Heart right ventricle (tissue), 16 donors: Measurements from ENCODE around the gene HES5. TPM values are rescaled to one million over a fixed set of nuclear protein-coding genes. Genes with fewer than 3 reads are reported as not detected.
"Not testable (repeated sequence)": the region's sequence is repeated elsewhere in the genome, so short reads cannot be mapped to it uniquely, and the experiment has no call there.

Source experiments
- ATAC-seq, 8 donors: fragments of 200-7000 bp; cut with Tn5 transposase; one replicate each; pipeline ENCODE4 v1.9.1; 2020; ENCODE audit warnings: mild to moderate bottlenecking in 8 of 8, moderate library complexity in 8 of 8, moderate number of reproducible peaks in 1 of 8
- DNase-seq, 2 donors: peaks; one replicate each; pipeline ENCODE4 v3.0.0-alpha.2; 2020
- H3K27ac ChIP-seq, 10 donors: fragments of 200-600 bp; sonication (generic) in 2 of 10; one replicate each; pipeline versions ENCODE4 v1.5.0 to v1.8.0; 2020 to 2022; ENCODE audit warnings: mild to moderate bottlenecking in 3 of 10
- H3K27me3 ChIP-seq, 7 donors: fragments of 200-600 bp; one replicate each; pipeline ENCODE4 v1.8.0; 2021 to 2022; ENCODE audit warnings: mild to moderate bottlenecking in 2 of 7
- H3K36me3 ChIP-seq, 9 donors: fragments of 200-600 bp; sonication (generic) in 1 of 9; one replicate each; pipeline versions ENCODE4 v1.5.0 to v1.8.0; 2020 to 2022; ENCODE audit warnings: mild to moderate bottlenecking in 2 of 9
- H3K4me1 ChIP-seq, 9 donors: fragments of 200-600 bp; sonication (generic) in 1 of 9; one replicate each; pipeline versions ENCODE4 v1.5.0 to v1.8.0; 2020 to 2022; ENCODE audit warnings: mild to moderate bottlenecking in 4 of 9
- H3K4me3 ChIP-seq, 10 donors: fragments of 200-600 bp; sonication (generic) in 2 of 10; one replicate each; pipeline versions ENCODE4 v1.5.0 to v1.8.0; 2020 to 2022; ENCODE audit warnings: mild to moderate bottlenecking in 7 of 10, moderate library complexity in 2 of 10
- H3K9me3 ChIP-seq, 11 donors: fragments of 200-600 bp in 10 of 11; sonication (generic) in 2 of 11; one replicate each; pipeline versions ENCODE4 v1.5.0 to v1.8.0; 2013 to 2022; ENCODE audit warnings: mild to moderate bottlenecking in 2 of 11, control low read depth in 1 of 11, moderate library complexity in 1 of 11
- CTCF ChIP-seq, 9 donors: fragments of 200-600 bp; sonication (generic) in 2 of 9; IDR thresholded peaks; one replicate each; pipeline versions ENCODE4 v1.5.0 to v1.8.0; 2021 to 2022; ENCODE audit warnings: antibody characterized with exemption in 9 of 9, mild to moderate bottlenecking in 5 of 9, moderate library complexity in 1 of 9
- WGBS, 2 donors: extraction: QIAGEN DNeasy Blood & Tissue Kit; methylation state at CpG; one replicate each; pipeline ENCODE4 v1.1.7; 2013; ENCODE audit warnings: inconsistent platforms in 1 of 2; 5-methylcytosine and 5-hydroxymethylcytosine counted together
- intact Hi-C, 10 donors: fragments of 100-400 bp; cut with DNase I; formaldehyde crosslinking; loops; one replicate each; pipeline versions ENCODE4 v1.11.1 to v1.14.2; 2022
- long read RNA-seq, 3 donors: library from polyadenylated mRNA; unstranded; transcript quantifications; one replicate each; pipeline ENCODE4 v2.0.0, GENCODE V29; 2020 to 2021
- polyA plus RNA-seq, 2 donors: library from polyadenylated mRNA; stranded (reverse); fragments of 200-250 nt; gene quantifications; one replicate each; pipeline ENCODE4 v1.2.3, GENCODE V29; 2013
- total RNA-seq, 10 donors: library from RNA; stranded (reverse); fragmentation: NEBNext Ultra II Directional in 3 of 10; extraction: Animal tissue kit (Norgen Biotek cat#: 25700) in 3 of 10; gene quantifications; one replicate each; pipeline versions ENCODE4 v1.2.1 to v1.2.4, GENCODE V29; 2021 to 2023
- donor health status: Arrhythmogenic right ventricular cardiomyopathy.
- donor health status: ischemic (EF 13 %, LVEDD 7.1; RV severe dilation, severe dysfunction).
- donor health status: healthy with polysubstance abuse.
- donor health status: DM: no; HTN: yes; CAD: no.
- donor health status: DM: no; HTN: no; CAD: no.
- donor health status: ischemic (EF 25% LVEDD 6.9; RV normal size, moderate dysfunction).
- donor health status: ischemic (EF 25% LVEDD 5.7; RV mildly dilated, moderate dysfunction).
- donor health status: healthy.
- donor health status: DM: yes; HTN: yes; CAD: no.
- donor health status: Ischemic cardiomyopathy.
- donor health status: ischemic (EF 35%, LVEDD 5.7; RV mildly dilated, moderate dysfunction).
- donor health status: nonischemic (EF 11% LVEDD 7.7; RV severe dilation, severe dysfunction).
- donor health status: DM: yes; HTN: yes; CAD: no.
- donor health status: PGD.
- donor health status: ischemic (EF 29% LVEDD 5.4; RV normal size, mild dysfunction).
- donor health status: nonischemic (EF 23%, LVEDD 6.1; RV moderate dilation, normal function).

The HES5 gene
- total RNA-seq, result 1 to 10 TPM in 6 of 10 donors, under 1 TPM in 3, not detected in 1; 0.51 to 3.1 (median 1.4) TPM
- 1 to 10 TPM; 1.0 to 1.1 TPM for polyA plus RNA-seq
- long read RNA-seq, donor 1, partial matches to known transcripts, result 0 of 1 reads
- long read RNA-seq, donor 1, other reads (novel, unspliced or antisense), result 0 of 1 reads
- long read RNA-seq, donor 2, result 0 reads
- long read RNA-seq, donor 3, result 0 reads

- intact Hi-C loops, result loop anchor here in 4 of 10 donors (2.0 to 10.0 kb wide), 6 partner anchors 15 to 333 kb away; partner anchors contain the start of genes PEX10 (in 1 of the 4) and PRXL2B (in 1 of the 4)
- H3K36me3 ChIP-seq, result no peaks in the 10 kb centered on the region
- TF ChIP-seq CTCF (IDR thresholded peaks at IDR 0.05), result no peak
- 1 to 2% methylated on average over 82 to 91 of the region's 91 CpGs for WGBS, 2 donors
- peaks cover 31 to 66% (median 50%) of the 10 kb centered on the region in 9 donors for H3K4me1 ChIP-seq
- peak within 1 kb of the TSS in 9 of 10 donors; percentile 40 to 60 (median 50) for H3K4me3 ChIP-seq
- peak within 1 kb of the TSS in 9 of 10 donors; percentile 11 to 89 (median 81) for H3K27ac ChIP-seq
- H3K9me3 ChIP-seq, result no peaks in the 10 kb centered on the region
- peak in 5 of 8 donors; percentile 3 to 41 (median 12) for ATAC-seq
- peak; percentile 43 to 55 for DNase-seq
- H3K27me3 ChIP-seq, result peaks cover 0 to 78% (median 13%) of the 10 kb centered on the region in 7 donors
Observed at GRCh38 chr1:2529784-2530512, at the start of gene HES5. Gene HES5, minus strand, starts transcription at chr1:2530263. Its CDS starts 99 bp downstream, at chr1:2530164.

- TF ChIP-seq CTCF (IDR thresholded peaks at IDR 0.05), result no peak
- no peak for DNase-seq
- WGBS, 2 donors, result 48 to 61% methylated on average over 4 of the region's 4 CpGs
- Histone ChIP-seq H3K27me3 (peaks cover 0 to 7% (median 0%) of the 10 kb centered on the region in 7 donors), H3K9me3 (peaks cover 0 to 4% (median 0%) of the 10 kb centered on the region in 11 donors), H3K4me1 (peaks cover 7 to 53% (median 31%) of the 10 kb centered on the region in 9 donors), H3K36me3 (no peaks in the 10 kb centered on the region), H3K27ac (peak overlapping the region; percentile 53 to 96 (median 88)), H3K4me3 (peak overlapping the region in 3 of 10 donors; percentile 24 to 39 (median 36))
- no peak for ATAC-seq
- intact Hi-C loops, result no loop called here
Observed at GRCh38 chr1:2578758-2579118, 48.7 kb upstream of the HES5 start.

- H3K27me3 ChIP-seq, DNase-seq, H3K36me3 ChIP-seq, intact Hi-C loops: not testable (repeated sequence)
- Histone ChIP-seq H3K4me1 (peaks cover 7 to 53% (median 29%) of the 10 kb centered on the region in 9 donors), H3K4me3 (peak overlapping the region in 9 of 10 donors; percentile 5 to 39 (median 24)), H3K27ac (peak overlapping the region; percentile 53 to 96 (median 88)), H3K9me3 (peaks cover 0 to 11% (median 0%) of the 10 kb centered on the region in 11 donors)
- WGBS, 2 donors, result 66% methylated on average over 18 to 20 of the region's 23 CpGs
- peak in 4 of 8 donors; percentile 1 to 23 (median 10) for ATAC-seq
Observed at GRCh38 chr1:2577565-2578075, 47.6 kb upstream of the HES5 start.

GRCh38 chr1:2575801-2576663 lies 46.0 kb upstream of the HES5 start:
- Histone ChIP-seq H3K4me1 (peaks cover 7 to 40% (median 29%) of the 10 kb centered on the region in 9 donors), H3K27ac (peak overlapping the region; percentile 74 to 96 (median 82)), H3K36me3 (no peaks in the 10 kb centered on the region), H3K27me3 (peaks cover 0 to 7% (median 0%) of the 10 kb centered on the region in 7 donors), H3K9me3 (peaks cover 0 to 11% (median 0%) of the 10 kb centered on the region in 11 donors), H3K4me3 (peak overlapping the region in 3 of 10 donors; percentile 3 to 23 (median 22))
- TF ChIP-seq CTCF (IDR thresholded peaks at IDR 0.05), result no peak
- ATAC-seq (peak in 1 of 8 donors; percentile 6), DNase-seq (peak in 1 of 2 donors; percentile 13)
- intact Hi-C loops, result loop anchor here in 1 of 10 donors (2.0 kb wide), 1 partner anchor 17 kb away; no protein-coding TSS in a partner anchor
- WGBS, 2 donors, result 68 to 75% methylated on average over 23 of the region's 23 CpGs
